GM21390 (cell line): ENCODE results near the gene MRRF.
"Not testable (repeated sequence)": the region's sequence is repeated elsewhere in the genome, so short reads cannot be mapped to it uniquely, and the experiment has no call there.

ENCODE experiments used
- ATAC-seq: cut with Tn5 transposase; IDR thresholded peaks from one replicate; pipeline ENCODE4 v1.9.1; 2021; ENCODE audit not compliant: unreplicated experiment

MRRF gene

GRCh38 chr9:122274055-122274454 lies 9.4 kb downstream of the MRRF start:
- no peak for ATAC-seq

- ATAC-seq: no peak
Observed at GRCh38 chr9:122276096-122276495, 11.4 kb downstream of the MRRF start.

- ATAC-seq: no peak
Observed at GRCh38 chr9:122277285-122277897, 12.7 kb downstream of the MRRF start.

GRCh38 chr9:122281368-122281767 lies 16.7 kb downstream of the MRRF start:
- ATAC-seq: no peak

GRCh38 chr9:122286764-122287163 lies 22.1 kb downstream of the MRRF start:
- no peak for ATAC-seq

- ATAC-seq: no peak
Observed at GRCh38 chr9:122287214-122287720, 22.6 kb downstream of the MRRF start.

- ATAC-seq: no peak
Observed at GRCh38 chr9:122291458-122291857, 26.8 kb downstream of the MRRF start.

- ATAC-seq: no peak
Observed at GRCh38 chr9:122294531-122294930, 29.8 kb downstream of the MRRF start.

- no peak for ATAC-seq
Observed at GRCh38 chr9:122297512-122297911, 32.8 kb downstream of the MRRF start.

GRCh38 chr9:122302237-122303093 lies 37.8 kb downstream of the MRRF start:
- no peak for ATAC-seq

GRCh38 chr9:122307061-122307460 lies 42.4 kb downstream of the MRRF start:
- no peak for ATAC-seq

- no peak for ATAC-seq
Observed at GRCh38 chr9:122307925-122308324, 43.2 kb downstream of the MRRF start.

GRCh38 chr9:122309861-122310260 lies 45.2 kb downstream of the MRRF start:
- no peak for ATAC-seq

- ATAC-seq: no peak
Observed at GRCh38 chr9:122314165-122314564, 49.5 kb downstream of the MRRF start.

- ATAC-seq: no peak
Observed at GRCh38 chr9:122315534-122315933, 50.9 kb downstream of the MRRF start.

GRCh38 chr9:122318284-122318683 lies 53.6 kb downstream of the MRRF start:
- ATAC-seq: no peak

GRCh38 chr9:122320413-122320881 lies 55.8 kb downstream of the MRRF start:
- no peak for ATAC-seq

GRCh38 chr9:122322553-122322952 lies 57.9 kb downstream of the MRRF start:
- no peak for ATAC-seq

GRCh38 chr9:122324665-122325064 lies 60.0 kb downstream of the MRRF start:
- not testable (repeated sequence) for ATAC-seq

- ATAC-seq: no peak
Observed at GRCh38 chr9:122325124-122325523, 60.4 kb downstream of the MRRF start.

GRCh38 chr9:122327175-122327574 lies 62.5 kb downstream of the MRRF start:
- no peak for ATAC-seq

GRCh38 chr9:122329597-122329996 lies 64.9 kb downstream of the MRRF start:
- ATAC-seq: no peak
